SK-N-SH treated with all-trans-retinoic acid at 6 μM for 48 hours (cell line): ENCODE measurements around the gene SYNDIG1.

Source experiments
- ATAC-seq: fragments of 200-7000 bp; cut with Tn5 transposase; 3 replicates; pipeline ENCODE4 v1.9.1; 2020; ENCODE audit warnings: mild to moderate bottlenecking, moderate library complexity
- ARNTL ChIP-seq: fragments of 450-650 bp; formaldehyde crosslinking; IDR thresholded peaks from 2 replicates; pipeline ENCODE4 v1.5.0; 2020; ENCODE audit warnings: low read depth, mild to moderate bottlenecking, moderate library complexity, borderline replicate concordance
- BACH2 ChIP-seq: fragments of 250-450 bp; sonication (Bioruptor Pico); IDR thresholded peaks from 2 replicates; pipeline ENCODE4 v1.9.0; 2021; ENCODE audit warnings: mild to moderate bottlenecking, borderline replicate concordance
- CSDC2 ChIP-seq: fragments of 250-450 bp; sonication (Bioruptor Pico); IDR thresholded peaks from 2 replicates; pipeline ENCODE4 v1.5.0; 2020; ENCODE audit warnings: mild to moderate bottlenecking, moderate library complexity
- ESRRG ChIP-seq: fragments of 250-450 bp; sonication (Bioruptor Pico); IDR thresholded peaks from 2 replicates; pipeline ENCODE4 v1.6.1; 2021; ENCODE audit warnings: mild to moderate bottlenecking
- GLIS3 ChIP-seq: fragments of 250-450 bp; sonication (Bioruptor Pico); IDR thresholded peaks from 2 replicates; pipeline ENCODE4 v1.5.0; 2020; ENCODE audit warnings: mild to moderate bottlenecking, moderate library complexity
- ISL1 ChIP-seq: fragments of 250-450 bp; sonication (Bioruptor Pico); IDR thresholded peaks from 2 replicates; pipeline ENCODE4 v2.1.2; 2022; ENCODE audit warnings: mild to moderate bottlenecking, moderate library complexity
- OSR1 ChIP-seq: fragments of 250-450 bp; sonication (Bioruptor Pico); IDR thresholded peaks from 2 replicates; pipeline ENCODE4 v1.8.0; 2022; ENCODE audit warnings: moderate library complexity, mild to moderate bottlenecking, inconsistent platforms
- PPARA ChIP-seq: fragments of 250-450 bp; sonication (Bioruptor Pico); IDR thresholded peaks from 2 replicates; pipeline ENCODE4 v1.5.0; 2020; ENCODE audit warnings: mild to moderate bottlenecking, borderline replicate concordance
- RARB ChIP-seq: fragments of 250-450 bp; sonication (Bioruptor Pico); IDR thresholded peaks from 2 replicates; pipeline ENCODE4 v1.8.0; 2021; ENCODE audit warnings: mild to moderate bottlenecking, moderate library complexity
- SNAI2 ChIP-seq: fragments of 250-450 bp; sonication (Bioruptor Pico); IDR thresholded peaks from 2 replicates; pipeline ENCODE4 v1.5.0; 2020; ENCODE audit warnings: mild to moderate bottlenecking, moderate library complexity
- TCF4 ChIP-seq: fragments of 250-450 bp; sonication (Bioruptor Pico); IDR thresholded peaks from 2 replicates; pipeline ENCODE4 v1.8.0; 2021; ENCODE audit warnings: mild to moderate bottlenecking, moderate library complexity, borderline replicate concordance
- TOX ChIP-seq: fragments of 250-450 bp; sonication (Bioruptor Pico); IDR thresholded peaks from 2 replicates; pipeline ENCODE4 v1.8.0; 2021; ENCODE audit warnings: mild to moderate bottlenecking, moderate library complexity, borderline replicate concordance
- ZC3H10 ChIP-seq: fragments of 250-450 bp; sonication (Bioruptor Pico); IDR thresholded peaks from 2 replicates; pipeline ENCODE4 v1.5.1; 2021; ENCODE audit warnings: mild to moderate bottlenecking, moderate library complexity
- ZFP3 ChIP-seq: fragments of 250-450 bp; sonication (Bioruptor Pico); IDR thresholded peaks from 2 replicates; pipeline ENCODE4 v1.5.0; 2020; ENCODE audit warnings: mild to moderate bottlenecking, moderate library complexity
- ZFP30 ChIP-seq: fragments of 450-650 bp; formaldehyde crosslinking; IDR thresholded peaks from 2 replicates; pipeline ENCODE4 v1.5.0; 2022; ENCODE audit warnings: mild to moderate bottlenecking, moderate library complexity
- ZNF565 ChIP-seq: fragments of 450-650 bp; formaldehyde crosslinking; conservative IDR thresholded peaks from 2 replicates; pipeline ENCODE4 v1.5.0; 2020; ENCODE audit warnings: low read depth, mild to moderate bottlenecking, moderate library complexity
- ZNF70 ChIP-seq: fragments of 450-650 bp; formaldehyde crosslinking; IDR thresholded peaks from 2 replicates; pipeline ENCODE4 v1.5.0; 2020; ENCODE audit warnings: mild to moderate bottlenecking, moderate library complexity
- ZNF8 ChIP-seq: fragments of 450-650 bp; formaldehyde crosslinking; IDR thresholded peaks from 2 replicates; pipeline ENCODE4 v1.5.0; 2020; ENCODE audit warnings: mild to moderate bottlenecking, moderate library complexity
- TF ChIP-seq, protein P1 (sequence below): fragments of 250-450 bp; sonication (Bioruptor Pico); IDR thresholded peaks from 2 replicates; pipeline ENCODE4 v1.5.0; 2020; ENCODE audit warnings: mild to moderate bottlenecking, moderate library complexity
- TF ChIP-seq, protein P2 (sequence below): fragments of 250-450 bp; sonication (Bioruptor Pico); IDR thresholded peaks from 2 replicates; pipeline ENCODE4 v1.5.1; 2020; ENCODE audit warnings: low read depth, mild to moderate bottlenecking, moderate library complexity
- TF ChIP-seq, protein P3 (sequence below): fragments of 250-450 bp; sonication (Bioruptor Pico); IDR thresholded peaks from 2 replicates; pipeline ENCODE4 v1.5.1; 2021; ENCODE audit warnings: mild to moderate bottlenecking, moderate library complexity
- TF ChIP-seq, protein P4 (sequence below): fragments of 250-450 bp; sonication (Bioruptor Pico); IDR thresholded peaks from 2 replicates; pipeline ENCODE4 v1.8.0; 2020; ENCODE audit warnings: mild to moderate bottlenecking, moderate library complexity, borderline replicate concordance

Gene SYNDIG1

DNA sequence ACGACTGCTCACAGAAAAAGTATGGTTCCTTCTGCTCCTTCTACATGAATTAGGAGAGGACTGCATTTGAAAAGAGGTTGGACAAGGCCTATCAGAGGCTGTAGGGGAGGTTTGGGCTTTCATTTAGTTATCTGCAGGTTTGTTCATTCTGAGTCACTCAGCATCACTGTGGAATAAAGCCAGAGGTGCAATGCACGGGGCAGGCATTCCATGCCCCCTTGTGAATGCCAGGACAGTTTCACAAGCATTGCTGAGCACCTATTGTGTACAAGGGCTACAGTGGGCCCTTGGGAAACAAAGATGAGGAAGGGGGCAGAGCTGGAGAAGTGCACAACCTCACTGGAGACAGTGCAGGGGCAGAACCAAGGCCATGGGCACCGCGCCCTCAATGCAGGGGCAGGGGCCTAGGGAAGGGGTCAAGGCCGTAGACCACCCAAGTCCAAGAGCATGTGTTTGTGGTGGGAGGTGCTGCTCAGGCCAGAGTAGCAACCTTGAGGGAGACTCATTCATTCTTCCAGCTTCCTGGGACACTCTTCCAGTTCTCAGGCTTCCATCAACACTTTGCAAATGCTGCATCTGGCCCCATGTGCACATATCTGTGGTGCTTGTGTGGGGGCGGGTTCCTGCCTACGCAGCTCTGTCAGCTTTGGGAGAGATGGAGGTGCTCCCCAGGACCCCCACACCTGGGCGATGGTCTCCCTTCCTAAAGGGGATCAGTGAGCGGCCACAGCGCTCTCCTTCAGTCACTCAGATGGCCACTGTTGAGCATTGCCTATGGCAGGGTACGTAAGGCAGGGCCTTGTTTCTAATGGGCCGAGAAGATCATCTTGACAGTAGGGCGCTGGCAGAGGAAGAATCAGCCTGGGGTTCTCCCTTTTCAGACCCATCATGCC is 204.5 kb downstream of the SYNDIG1 start:
- TF ChIP-seq CSDC2 (CRISPR knock-in tag) (no peak), RARB (CRISPR knock-in tag) (no peak), SNAI2 (no peak), TOX (CRISPR knock-in tag) (no peak), ZFP3 (no peak), ISL1 (no peak), OSR1 (CRISPR knock-in tag) (no peak), PPARA (CRISPR knock-in tag) (no peak), GLIS3 (CRISPR knock-in tag) (no peak)
- TF ChIP-seq, protein P1, sequence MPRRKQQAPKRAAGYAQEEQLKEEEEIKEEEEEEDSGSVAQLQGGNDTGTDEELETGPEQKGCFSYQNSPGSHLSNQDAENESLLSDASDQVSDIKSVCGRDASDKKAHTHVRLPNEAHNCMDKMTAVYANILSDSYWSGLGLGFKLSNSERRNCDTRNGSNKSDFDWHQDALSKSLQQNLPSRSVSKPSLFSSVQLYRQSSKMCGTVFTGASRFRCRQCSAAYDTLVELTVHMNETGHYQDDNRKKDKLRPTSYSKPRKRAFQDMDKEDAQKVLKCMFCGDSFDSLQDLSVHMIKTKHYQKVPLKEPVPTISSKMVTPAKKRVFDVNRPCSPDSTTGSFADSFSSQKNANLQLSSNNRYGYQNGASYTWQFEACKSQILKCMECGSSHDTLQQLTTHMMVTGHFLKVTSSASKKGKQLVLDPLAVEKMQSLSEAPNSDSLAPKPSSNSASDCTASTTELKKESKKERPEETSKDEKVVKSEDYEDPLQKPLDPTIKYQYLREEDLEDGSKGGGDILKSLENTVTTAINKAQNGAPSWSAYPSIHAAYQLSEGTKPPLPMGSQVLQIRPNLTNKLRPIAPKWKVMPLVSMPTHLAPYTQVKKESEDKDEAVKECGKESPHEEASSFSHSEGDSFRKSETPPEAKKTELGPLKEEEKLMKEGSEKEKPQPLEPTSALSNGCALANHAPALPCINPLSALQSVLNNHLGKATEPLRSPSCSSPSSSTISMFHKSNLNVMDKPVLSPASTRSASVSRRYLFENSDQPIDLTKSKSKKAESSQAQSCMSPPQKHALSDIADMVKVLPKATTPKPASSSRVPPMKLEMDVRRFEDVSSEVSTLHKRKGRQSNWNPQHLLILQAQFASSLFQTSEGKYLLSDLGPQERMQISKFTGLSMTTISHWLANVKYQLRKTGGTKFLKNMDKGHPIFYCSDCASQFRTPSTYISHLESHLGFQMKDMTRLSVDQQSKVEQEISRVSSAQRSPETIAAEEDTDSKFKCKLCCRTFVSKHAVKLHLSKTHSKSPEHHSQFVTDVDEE (CRISPR knock-in tag): no peak
- peak; percentile 22 for ATAC-seq

DNA sequence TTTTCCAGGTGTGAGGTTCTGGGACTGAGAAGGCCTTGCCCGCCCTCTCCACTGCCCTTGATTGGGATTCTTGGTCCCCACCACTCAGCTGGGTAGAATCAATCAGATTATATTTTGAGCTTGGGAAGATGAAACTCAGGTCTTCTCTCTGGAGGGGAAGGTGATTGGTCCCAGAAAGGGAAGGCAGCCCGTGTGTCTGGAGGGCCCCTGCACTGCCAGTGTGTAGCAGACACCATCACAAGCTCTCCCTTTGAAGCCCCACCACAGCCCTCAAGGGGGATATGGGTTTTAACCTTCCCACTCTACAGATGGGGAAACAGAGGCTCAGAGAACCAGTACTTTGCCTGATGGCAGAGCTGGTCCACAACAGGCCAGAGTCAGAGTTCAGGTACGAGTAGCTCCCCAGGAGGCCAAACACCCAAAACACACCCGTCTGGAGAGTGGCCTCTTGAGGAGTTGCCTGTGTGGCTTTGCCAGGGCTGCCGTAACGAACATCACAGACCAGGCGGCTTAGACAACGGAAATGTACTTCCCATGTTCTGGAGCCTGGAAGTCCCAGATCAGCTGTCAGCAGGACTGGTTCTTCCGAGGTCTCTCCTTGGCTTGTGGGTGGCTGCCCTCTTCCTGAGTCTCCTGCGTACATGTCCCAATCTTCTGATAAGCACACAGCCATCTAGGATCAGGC is 205.6 kb downstream of the SYNDIG1 start:
- TF ChIP-seq ZNF70 (CRISPR knock-in tag) (no peak), ZNF565 (CRISPR knock-in tag) (no peak), RARB (CRISPR knock-in tag) (no peak), TOX (CRISPR knock-in tag) (no peak), ZNF8 (CRISPR knock-in tag) (no peak), BACH2 (CRISPR knock-in tag) (no peak), ISL1 (no peak)
- TF ChIP-seq, protein P2, sequence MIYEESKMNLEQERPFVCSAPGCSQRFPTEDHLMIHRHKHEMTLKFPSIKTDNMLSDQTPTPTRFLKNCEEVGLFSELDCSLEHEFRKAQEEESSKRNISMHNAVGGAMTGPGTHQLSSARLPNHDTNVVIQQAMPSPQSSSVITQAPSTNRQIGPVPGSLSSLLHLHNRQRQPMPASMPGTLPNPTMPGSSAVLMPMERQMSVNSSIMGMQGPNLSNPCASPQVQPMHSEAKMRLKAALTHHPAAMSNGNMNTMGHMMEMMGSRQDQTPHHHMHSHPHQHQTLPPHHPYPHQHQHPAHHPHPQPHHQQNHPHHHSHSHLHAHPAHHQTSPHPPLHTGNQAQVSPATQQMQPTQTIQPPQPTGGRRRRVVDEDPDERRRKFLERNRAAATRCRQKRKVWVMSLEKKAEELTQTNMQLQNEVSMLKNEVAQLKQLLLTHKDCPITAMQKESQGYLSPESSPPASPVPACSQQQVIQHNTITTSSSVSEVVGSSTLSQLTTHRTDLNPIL: no peak
- TF ChIP-seq, all 23 proteins: peak for 0
- no peak for ATAC-seq

DNA sequence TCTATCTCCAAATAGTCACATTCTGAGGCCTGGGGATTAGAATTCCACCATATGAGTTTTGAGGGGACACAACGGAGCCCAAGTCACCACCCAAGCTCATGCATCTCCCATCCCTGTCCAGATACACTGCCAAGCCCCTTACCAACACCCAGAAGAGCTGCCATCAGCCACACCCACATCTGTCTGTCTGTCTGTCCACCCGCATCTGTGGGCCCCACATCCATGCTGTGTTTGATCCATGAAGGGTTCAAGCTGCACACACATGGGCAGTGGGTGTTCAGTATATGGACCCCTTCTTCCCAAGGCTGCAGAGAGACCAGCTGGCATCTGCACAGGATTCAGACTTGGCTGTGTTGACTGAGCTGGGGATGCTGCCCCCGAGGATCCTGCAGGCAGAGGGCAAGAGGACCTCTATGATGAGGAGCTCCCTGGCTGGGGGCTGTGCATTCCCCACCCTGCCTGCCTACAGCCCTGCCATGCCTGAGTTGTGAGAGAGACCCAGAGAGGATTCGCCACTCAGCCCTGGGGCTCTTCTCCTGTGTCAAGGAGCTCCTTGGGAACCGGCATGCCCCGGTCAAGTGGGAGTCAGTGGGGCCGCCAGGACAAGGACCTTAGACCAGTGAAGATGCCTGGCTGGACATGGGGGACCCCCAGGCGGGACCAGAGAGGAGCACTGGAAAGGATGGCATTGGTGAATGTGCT is 206.4 kb downstream of the SYNDIG1 start:
- no peak for ATAC-seq
- TF ChIP-seq BACH2 (CRISPR knock-in tag) (no peak), ZNF565 (CRISPR knock-in tag) (no peak), TOX (CRISPR knock-in tag) (no peak), ZC3H10 (CRISPR knock-in tag) (no peak), CSDC2 (CRISPR knock-in tag) (no peak), ZNF8 (CRISPR knock-in tag) (no peak), SNAI2 (no peak)
- TF ChIP-seq, protein P2: no peak
- TF ChIP-seq, protein P3, sequence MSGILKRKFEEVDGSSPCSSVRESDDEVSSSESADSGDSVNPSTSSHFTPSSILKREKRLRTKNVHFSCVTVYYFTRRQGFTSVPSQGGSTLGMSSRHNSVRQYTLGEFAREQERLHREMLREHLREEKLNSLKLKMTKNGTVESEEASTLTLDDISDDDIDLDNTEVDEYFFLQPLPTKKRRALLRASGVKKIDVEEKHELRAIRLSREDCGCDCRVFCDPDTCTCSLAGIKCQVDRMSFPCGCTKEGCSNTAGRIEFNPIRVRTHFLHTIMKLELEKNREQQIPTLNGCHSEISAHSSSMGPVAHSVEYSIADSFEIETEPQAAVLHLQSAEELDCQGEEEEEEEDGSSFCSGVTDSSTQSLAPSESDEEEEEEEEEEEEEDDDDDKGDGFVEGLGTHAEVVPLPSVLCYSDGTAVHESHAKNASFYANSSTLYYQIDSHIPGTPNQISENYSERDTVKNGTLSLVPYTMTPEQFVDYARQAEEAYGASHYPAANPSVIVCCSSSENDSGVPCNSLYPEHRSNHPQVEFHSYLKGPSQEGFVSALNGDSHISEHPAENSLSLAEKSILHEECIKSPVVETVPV: no peak

DNA sequence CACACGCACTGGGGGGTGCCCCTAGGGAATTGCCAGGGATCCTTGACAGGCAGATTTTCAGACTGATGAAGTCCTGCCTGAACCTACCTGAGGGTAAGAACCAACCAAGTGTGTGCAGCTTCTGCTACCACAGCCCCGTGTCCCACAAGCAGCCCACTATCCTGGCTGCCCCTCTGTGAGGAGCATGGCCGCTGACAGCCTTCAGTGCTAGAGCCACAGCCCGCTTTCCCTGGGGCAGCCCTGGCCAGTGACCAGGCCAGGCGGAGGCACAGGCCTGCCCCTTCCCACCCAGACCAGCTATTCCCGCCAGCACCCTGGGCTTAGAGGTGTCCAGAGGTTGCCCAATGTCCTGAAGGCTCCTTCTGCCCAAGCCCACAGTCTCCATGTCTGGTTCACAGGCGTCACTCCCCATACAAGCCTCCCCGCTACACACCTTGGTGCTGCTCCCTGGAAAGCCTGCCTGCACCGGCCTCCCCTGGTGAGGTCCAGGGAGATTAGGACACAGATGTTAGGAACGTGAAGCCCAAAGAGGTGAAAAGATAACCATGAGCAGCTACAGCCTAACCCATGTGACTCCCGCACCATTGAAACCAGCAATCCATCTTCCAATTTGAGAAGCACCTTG is 207.0 kb downstream of the SYNDIG1 start:
- no peak for ATAC-seq

More for the DNA sequence above, 207.0 kb downstream of the SYNDIG1 start:
- no peak for TF ChIP-seq ZC3H10 (CRISPR knock-in tag)
- TF ChIP-seq, protein P4, sequence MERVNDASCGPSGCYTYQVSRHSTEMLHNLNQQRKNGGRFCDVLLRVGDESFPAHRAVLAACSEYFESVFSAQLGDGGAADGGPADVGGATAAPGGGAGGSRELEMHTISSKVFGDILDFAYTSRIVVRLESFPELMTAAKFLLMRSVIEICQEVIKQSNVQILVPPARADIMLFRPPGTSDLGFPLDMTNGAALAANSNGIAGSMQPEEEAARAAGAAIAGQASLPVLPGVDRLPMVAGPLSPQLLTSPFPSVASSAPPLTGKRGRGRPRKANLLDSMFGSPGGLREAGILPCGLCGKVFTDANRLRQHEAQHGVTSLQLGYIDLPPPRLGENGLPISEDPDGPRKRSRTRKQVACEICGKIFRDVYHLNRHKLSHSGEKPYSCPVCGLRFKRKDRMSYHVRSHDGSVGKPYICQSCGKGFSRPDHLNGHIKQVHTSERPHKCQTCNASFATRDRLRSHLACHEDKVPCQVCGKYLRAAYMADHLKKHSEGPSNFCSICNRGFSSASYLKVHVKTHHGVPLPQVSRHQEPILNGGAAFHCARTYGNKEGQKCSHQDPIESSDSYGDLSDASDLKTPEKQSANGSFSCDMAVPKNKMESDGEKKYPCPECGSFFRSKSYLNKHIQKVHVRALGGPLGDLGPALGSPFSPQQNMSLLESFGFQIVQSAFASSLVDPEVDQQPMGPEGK (CRISPR knock-in tag): no peak
- TF ChIP-seq ESRRG: no peak
- TF ChIP-seq TCF4: no peak
- no peak for TF ChIP-seq SNAI2
- TF ChIP-seq ARNTL: no peak
- TF ChIP-seq RARB (CRISPR knock-in tag): no peak
- no peak for TF ChIP-seq TOX (CRISPR knock-in tag)
- TF ChIP-seq BACH2 (CRISPR knock-in tag): no peak
- no peak for TF ChIP-seq ZFP3
- no peak for TF ChIP-seq OSR1 (CRISPR knock-in tag)
- no peak for TF ChIP-seq ZFP30 (CRISPR knock-in tag)
